Measurements from ENCODE around the gene VAV2.

Gene VAV2

DNA sequence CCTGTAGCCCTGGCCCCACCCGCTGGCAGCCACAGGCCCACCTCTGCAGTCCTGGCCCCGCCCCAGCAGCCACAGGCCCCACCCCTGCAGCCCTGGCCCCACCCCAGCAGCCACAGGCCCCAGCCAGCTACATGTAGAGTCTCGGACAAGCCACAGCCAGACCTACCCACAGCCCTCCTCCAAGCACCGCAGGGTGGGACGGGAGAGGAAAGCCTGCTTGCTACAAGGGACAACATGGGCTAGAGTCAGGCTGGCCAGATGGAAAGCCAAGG is 204.4 kb downstream of the VAV2 start:
- no peak for DNase-seq (ENCODE audit: insufficient read length, low spot score)
- no peak for FAIRE-seq
- TF ChIP-seq, protein P1, sequence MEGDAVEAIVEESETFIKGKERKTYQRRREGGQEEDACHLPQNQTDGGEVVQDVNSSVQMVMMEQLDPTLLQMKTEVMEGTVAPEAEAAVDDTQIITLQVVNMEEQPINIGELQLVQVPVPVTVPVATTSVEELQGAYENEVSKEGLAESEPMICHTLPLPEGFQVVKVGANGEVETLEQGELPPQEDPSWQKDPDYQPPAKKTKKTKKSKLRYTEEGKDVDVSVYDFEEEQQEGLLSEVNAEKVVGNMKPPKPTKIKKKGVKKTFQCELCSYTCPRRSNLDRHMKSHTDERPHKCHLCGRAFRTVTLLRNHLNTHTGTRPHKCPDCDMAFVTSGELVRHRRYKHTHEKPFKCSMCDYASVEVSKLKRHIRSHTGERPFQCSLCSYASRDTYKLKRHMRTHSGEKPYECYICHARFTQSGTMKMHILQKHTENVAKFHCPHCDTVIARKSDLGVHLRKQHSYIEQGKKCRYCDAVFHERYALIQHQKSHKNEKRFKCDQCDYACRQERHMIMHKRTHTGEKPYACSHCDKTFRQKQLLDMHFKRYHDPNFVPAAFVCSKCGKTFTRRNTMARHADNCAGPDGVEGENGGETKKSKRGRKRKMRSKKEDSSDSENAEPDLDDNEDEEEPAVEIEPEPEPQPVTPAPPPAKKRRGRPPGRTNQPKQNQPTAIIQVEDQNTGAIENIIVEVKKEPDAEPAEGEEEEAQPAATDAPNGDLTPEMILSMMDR (IDR thresholded peaks at IDR 0.05; ENCODE audit: insufficient read depth, missing control alignments): no peak

DNA sequence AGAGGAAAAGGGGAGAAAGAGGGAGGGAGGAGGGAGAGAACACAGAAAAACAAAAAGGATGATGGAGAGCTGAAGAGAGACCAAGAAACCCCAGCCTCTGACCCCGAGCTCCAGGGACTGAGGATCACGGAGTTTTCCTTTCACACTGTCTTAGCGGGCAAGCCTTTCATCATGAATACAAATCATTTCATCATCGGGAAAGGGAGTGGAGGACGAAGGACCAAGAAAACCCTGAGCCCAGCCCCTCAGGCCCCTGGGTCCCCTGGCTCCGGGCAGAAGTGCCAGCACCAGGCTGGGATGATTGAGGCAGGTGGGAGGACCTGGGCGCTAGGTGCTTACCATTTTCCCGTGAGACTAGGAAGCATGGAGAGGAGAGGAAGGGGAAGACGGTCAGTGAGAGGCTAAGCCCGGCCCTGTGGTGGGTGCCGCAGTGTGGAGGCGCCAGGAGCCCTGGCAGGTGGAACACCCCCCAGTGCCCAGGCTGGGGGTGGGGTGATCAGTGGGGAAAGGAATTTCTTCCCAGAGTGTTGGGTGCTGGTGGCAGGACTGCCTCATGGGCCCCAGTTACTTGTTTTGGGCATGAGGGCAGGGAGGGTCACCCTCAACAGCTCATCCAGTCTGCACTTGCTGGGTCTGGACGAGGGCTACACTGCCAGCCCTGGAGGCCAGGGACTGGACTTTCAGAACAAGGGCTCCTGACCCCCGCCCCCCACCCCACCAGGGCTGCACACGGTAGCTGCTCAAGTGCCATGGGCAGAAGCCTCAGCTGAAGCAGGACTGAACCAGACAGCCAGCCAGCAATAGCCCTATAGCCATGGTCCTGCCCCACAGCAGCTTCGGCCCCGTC is 205.0 kb downstream of the VAV2 start:
- TF ChIP-seq, protein P1 (IDR thresholded peaks at IDR 0.05; ENCODE audit: insufficient read depth, missing control alignments): no peak
- DNase-seq (ENCODE audit: insufficient read length, low spot score): no peak
- FAIRE-seq: no peak

DNA sequence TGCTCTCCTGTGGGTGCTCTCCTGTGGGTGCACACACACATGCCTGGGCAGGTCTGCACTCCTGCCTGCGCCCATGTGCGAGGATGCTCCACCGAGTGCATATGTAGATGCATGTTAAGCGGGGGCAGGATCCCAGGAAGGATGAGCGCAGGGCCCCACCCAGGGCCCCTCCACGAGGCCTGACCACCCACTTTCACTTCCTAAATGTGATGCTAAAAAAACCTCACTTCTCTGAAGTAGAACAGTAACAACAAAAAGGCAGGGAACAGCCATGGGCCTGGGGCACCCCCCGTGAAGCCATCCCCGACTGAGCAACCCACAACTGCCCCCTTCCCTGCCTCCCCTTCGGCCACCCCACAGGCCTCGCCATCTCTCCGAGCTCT is 205.8 kb downstream of the VAV2 start:
- no peak for FAIRE-seq
- no peak for DNase-seq (ENCODE audit: insufficient read length, low spot score)
- TF ChIP-seq, protein P1 (IDR thresholded peaks at IDR 0.05; ENCODE audit: insufficient read depth, missing control alignments): no peak

DNA sequence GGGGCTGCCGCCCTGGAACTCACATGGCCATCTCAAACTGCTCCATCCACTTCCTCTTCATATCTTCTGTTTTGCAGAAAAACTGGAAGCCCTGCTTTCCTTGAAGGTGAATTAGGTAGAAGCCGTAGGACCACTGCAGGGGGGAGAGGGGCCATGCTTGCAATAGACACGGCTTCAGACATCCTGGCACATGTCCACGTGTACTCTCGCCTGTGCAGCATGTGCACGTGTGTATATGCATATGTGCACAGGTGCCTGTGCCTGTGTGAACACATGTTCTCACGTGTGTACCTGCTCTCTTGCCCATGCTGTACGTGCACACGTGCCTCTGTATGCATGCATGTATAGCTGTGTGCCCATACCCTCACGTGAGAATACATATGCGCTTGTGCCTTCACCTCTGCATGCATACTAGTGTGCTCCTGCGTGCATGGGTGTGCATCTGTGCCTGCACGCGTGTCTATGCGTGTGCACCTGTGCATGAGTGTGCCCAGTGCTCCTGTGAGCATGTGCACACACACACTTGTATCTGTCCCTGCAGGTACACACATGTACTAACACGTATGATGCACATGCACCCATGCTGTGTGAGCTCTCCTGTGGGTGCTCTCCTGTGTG is 206.3 kb downstream of the VAV2 start:
- no peak for FAIRE-seq

DNA sequence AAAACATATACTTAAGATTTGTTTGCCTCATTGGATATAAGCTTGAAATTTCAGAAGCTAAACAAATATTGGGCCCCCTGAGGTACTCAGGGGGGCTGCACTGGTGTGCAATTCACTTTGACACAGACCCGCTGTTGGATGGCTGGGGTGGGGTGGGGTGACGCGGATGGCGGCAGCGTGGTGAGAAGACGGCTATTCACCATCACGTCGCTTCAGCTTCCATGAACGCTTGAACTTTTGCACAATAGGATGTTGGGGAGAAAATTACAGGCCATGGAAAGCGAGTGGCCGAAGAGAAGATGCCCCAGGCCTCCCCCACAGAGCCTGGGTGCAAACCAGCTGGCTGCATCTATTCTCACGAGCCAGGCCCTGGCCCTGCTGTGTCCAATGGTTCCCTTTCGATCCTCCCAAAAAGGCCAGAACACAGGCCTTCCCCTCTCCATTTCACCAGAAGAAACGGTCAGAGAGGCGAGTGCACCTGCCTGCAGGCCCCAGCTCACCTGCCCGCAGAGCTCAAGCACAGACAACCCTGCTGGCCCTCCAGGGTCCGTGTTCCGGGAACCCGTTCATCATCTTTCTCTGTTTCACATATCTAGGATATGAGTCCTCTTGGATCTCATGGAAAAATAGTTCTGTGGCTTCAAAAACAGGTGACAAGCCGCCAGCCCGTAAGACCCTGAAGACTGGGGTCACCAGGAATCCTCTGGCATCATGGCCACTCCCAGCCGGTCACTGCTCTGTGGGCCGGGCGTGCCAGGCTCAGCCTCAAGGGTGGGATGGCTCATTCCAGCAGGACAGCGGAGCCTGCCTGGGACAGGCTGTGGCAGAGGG is 207.2 kb downstream of the VAV2 start:
- no peak for DNase-seq (ENCODE audit: insufficient read length, low spot score)
- TF ChIP-seq, protein P1 (IDR thresholded peaks at IDR 0.05; ENCODE audit: insufficient read depth, missing control alignments): no peak
- FAIRE-seq: no peak

More for the DNA sequence above, 206.3 kb downstream of the VAV2 start:
- TF ChIP-seq, protein P1 (IDR thresholded peaks at IDR 0.05; ENCODE audit: insufficient read depth, missing control alignments): no peak
- no peak for DNase-seq (ENCODE audit: insufficient read length, low spot score)

DNA sequence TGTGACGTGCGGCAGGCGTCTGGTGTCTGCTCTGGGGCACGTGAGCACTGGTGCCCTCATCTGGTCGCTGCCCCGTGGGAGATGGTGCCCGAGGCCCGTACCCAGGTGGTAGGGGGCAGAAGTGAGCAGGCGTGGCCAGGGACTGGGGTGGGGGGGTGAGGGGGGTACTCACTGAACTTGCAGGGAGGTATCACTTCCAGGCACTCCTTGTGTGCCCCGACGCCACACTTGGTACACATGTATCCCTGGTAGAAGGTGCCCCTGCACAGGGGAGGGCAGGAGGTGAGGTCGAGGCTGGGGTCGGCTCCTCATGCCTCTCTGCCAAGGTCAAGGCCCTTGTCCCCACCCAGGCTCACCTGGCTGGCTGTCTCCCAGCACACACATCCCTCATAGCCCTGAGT is 208.8 kb downstream of the VAV2 start:
- FAIRE-seq (no peak), DNase-seq (ENCODE audit: insufficient read length, low spot score) (no peak)
- TF ChIP-seq, protein P1 (IDR thresholded peaks at IDR 0.05; ENCODE audit: insufficient read depth, missing control alignments): no peak

Data from D721Med (cell line).